GM23338 (cell line): ENCODE results near the gene ZSCAN32. TPM values are rescaled to one million over a fixed set of nuclear protein-coding genes. Genes with fewer than 3 reads are reported as not detected.

Experiments used
- ATAC-seq: fragments of 200-7000 bp; cut with Tn5 transposase; 3 replicates; pipeline ENCODE4 v1.9.1; 2020
- DNase-seq: peaks from one replicate; pipeline ENCODE4 v3.0.0-alpha.2; 2015; ENCODE audit warnings: low spot score
- H2AFZ ChIP-seq: fragments of 200-600 bp; sonication (generic); 2 replicates; pipeline ENCODE4 v1.8.0; 2016; ENCODE audit warnings: antibody characterized with exemption, mild to moderate bottlenecking, moderate library complexity
- H3F3A ChIP-seq: fragments of 200-600 bp; sonication (generic); replicated peaks from 2 replicates; pipeline ENCODE4 v1.8.0; 2017; ENCODE audit warnings: antibody characterized with exemption, mixed run types, low read depth
- H3K27ac ChIP-seq: fragments of 200-600 bp; sonication (generic); 2 replicates; pipeline ENCODE4 v1.6.1; 2016; ENCODE audit warnings: low read depth
- H3K27me3 ChIP-seq: fragments of 200-600 bp; sonication (generic); 2 replicates; pipeline ENCODE4 v1.8.0; 2016; ENCODE audit warnings: mild to moderate bottlenecking, mixed run types, moderate library complexity; ENCODE audit not compliant: insufficient read depth
- H3K36me3 ChIP-seq: fragments of 200-600 bp; sonication (generic); 2 replicates; pipeline ENCODE4 v1.8.0; 2016; ENCODE audit warnings: mild to moderate bottlenecking; ENCODE audit not compliant: insufficient read depth
- H3K4me1 ChIP-seq: fragments of 200-600 bp; sonication (generic); 2 replicates; pipeline ENCODE4 v1.8.0; 2016; ENCODE audit warnings: mild to moderate bottlenecking, moderate library complexity; ENCODE audit not compliant: insufficient read depth
- H3K4me2 ChIP-seq: fragments of 200-600 bp; sonication (generic); 2 replicates; pipeline ENCODE4 v1.7.1; 2017; ENCODE audit warnings: mixed run types
- H3K4me3 ChIP-seq: fragments of 200-600 bp; sonication (generic); 2 replicates; pipeline ENCODE4 v1.6.1; 2016; ENCODE audit warnings: mixed run types
- H3K79me2 ChIP-seq: fragments of 200-600 bp; sonication (generic); replicated peaks from 2 replicates; pipeline ENCODE4 v1.8.0; 2017; ENCODE audit warnings: mild to moderate bottlenecking; ENCODE audit not compliant: insufficient read depth
- H3K9me2 ChIP-seq: fragments of 200-600 bp; sonication (generic); 2 replicates; pipeline ENCODE4 v1.8.0; 2017; ENCODE audit not compliant: insufficient read depth
- H4K20me1 ChIP-seq: fragments of 200-600 bp; sonication (generic); replicated peaks from 2 replicates; pipeline ENCODE4 v1.8.0; 2017; ENCODE audit warnings: mild to moderate bottlenecking; ENCODE audit not compliant: insufficient read depth
- H3K27ac Mint-ChIP-seq: 2 replicates; pipeline ENCODE4 v1.8.0; 2020; ENCODE audit warnings: inconsistent platforms, mild to moderate bottlenecking, moderate library complexity, mixed read lengths
- H3K27me3 Mint-ChIP-seq: 3 replicates; pipeline ENCODE4 v1.8.0; 2022; ENCODE audit warnings: low read depth, mild to moderate bottlenecking, moderate library complexity, mixed read lengths, inconsistent platforms; ENCODE audit not compliant: insufficient read depth, poor library complexity
- H3K36me3 Mint-ChIP-seq: 3 replicates; pipeline ENCODE4 v1.8.0; 2021; ENCODE audit warnings: low read depth, mild to moderate bottlenecking, inconsistent platforms, moderate library complexity, mixed read lengths
- H3K4me1 Mint-ChIP-seq: 3 replicates; pipeline ENCODE4 v1.8.0; 2020; ENCODE audit warnings: mild to moderate bottlenecking, inconsistent platforms, mixed read lengths
- H3K4me3 Mint-ChIP-seq: 3 replicates; pipeline ENCODE4 v1.8.0; 2021; ENCODE audit warnings: moderate library complexity, mild to moderate bottlenecking, inconsistent platforms, mixed read lengths
- H3K9me3 Mint-ChIP-seq: 3 replicates; pipeline ENCODE4 v1.8.0; 2020; ENCODE audit warnings: moderate library complexity, mild to moderate bottlenecking, inconsistent platforms, mixed read lengths
- CREB1 ChIP-seq: fragments of 250-450 bp; sonication (Bioruptor Pico); IDR thresholded peaks from 2 replicates; pipeline ENCODE4 v1.5.0; 2020; ENCODE audit warnings: low read depth, mild to moderate bottlenecking, moderate library complexity
- EZH2 ChIP-seq: fragments of 200-600 bp; sonication (generic); IDR thresholded peaks from one replicate; pipeline ENCODE4 v1.8.0; 2017; ENCODE audit warnings: antibody characterized with exemption, mild to moderate bottlenecking, low read depth; ENCODE audit not compliant: unreplicated experiment
- JUNB ChIP-seq: IDR thresholded peaks from one replicate; pipeline ENCODE4 v1.6.1; 2016; ENCODE audit warnings: antibody characterized with exemption; ENCODE audit not compliant: unreplicated experiment
- NANOG ChIP-seq: IDR thresholded peaks from 2 replicates; pipeline ENCODE4 v1.6.1; 2016; ENCODE audit warnings: antibody characterized with exemption, borderline replicate concordance
- POLR2AphosphoS5 ChIP-seq: IDR thresholded peaks from 2 replicates; pipeline ENCODE4 v1.6.1; 2016; ENCODE audit warnings: antibody characterized with exemption, low read depth
- STAT1 ChIP-seq: IDR thresholded peaks from one replicate; pipeline ENCODE4 v1.6.1; 2016; ENCODE audit warnings: antibody characterized with exemption; ENCODE audit not compliant: unreplicated experiment
- ZNF331 ChIP-seq: fragments of 250-450 bp; sonication (Bioruptor Pico); IDR thresholded peaks from 2 replicates; pipeline ENCODE4 v1.5.0; 2020; ENCODE audit warnings: low read depth, mild to moderate bottlenecking, moderate library complexity
- polyA plus RNA-seq: library from polyadenylated mRNA; unstranded; fragments of >200 nt; fragmentation: Nextera tagmentation; extraction: Ambion mirVana; gene quantifications from 2 replicates; pipeline ENCODE4 v1.2.1, GENCODE V29; 2016
- total RNA-seq: library from RNA; depleted of rRNA; stranded (reverse); fragments of >200 nt; shearing (Covaris generic); gene quantifications from 2 replicates; pipeline ENCODE4 v1.2.3, GENCODE V29; 2014
- TF ChIP-seq, protein P1 (sequence below): fragments of 250-450 bp; sonication (Bioruptor Pico); IDR thresholded peaks from 2 replicates; pipeline ENCODE4 v1.5.0; 2020; ENCODE audit warnings: mild to moderate bottlenecking, moderate library complexity
- TF ChIP-seq, protein P2 (sequence below): IDR thresholded peaks from 2 replicates; pipeline ENCODE4 v1.6.1; 2016; ENCODE audit warnings: antibody characterized with exemption
- TF ChIP-seq, protein P3 (sequence below), 2 experiments: fragments of 200-600 bp in 1 of 2; sonication (generic) in 1 of 2; conservative IDR thresholded peaks; 2 replicates each; pipeline versions ENCODE4 v1.5.1 to v1.6.1; 2016 to 2017; ENCODE audit warnings: antibody characterized with exemption in 2 of 2, low read depth in 2 of 2, mild to moderate bottlenecking in 2 of 2, moderate library complexity in 1 of 2
- TF ChIP-seq, protein P4 (sequence below): IDR thresholded peaks from one replicate; pipeline ENCODE4 v1.6.1; 2018; ENCODE audit warnings: antibody characterized with exemption; ENCODE audit not compliant: unreplicated experiment

ZSCAN32 gene
- total and polyA plus RNA-seq, 2 experiments from 2014 or later, result 11.7 to 19.2 TPM

DNA sequence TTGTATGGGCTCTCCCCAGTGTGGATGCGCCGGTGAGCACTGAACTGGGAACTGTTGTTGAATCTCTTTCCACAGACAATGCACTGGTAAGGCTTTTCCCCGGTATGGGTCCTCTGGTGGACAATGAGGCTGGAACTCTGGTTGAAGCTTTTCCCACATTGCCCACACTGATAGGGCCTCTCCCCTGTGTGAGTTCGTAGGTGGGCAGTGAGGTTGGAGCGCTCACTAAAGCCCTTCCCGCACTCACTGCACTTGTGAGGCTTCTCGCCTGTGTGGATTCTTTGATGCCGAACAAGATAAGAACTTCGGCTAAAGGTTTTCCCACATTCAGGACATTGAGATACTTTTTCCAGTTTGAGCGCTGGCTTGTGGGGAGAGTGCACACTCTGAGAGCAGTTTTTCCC, 17.8 kb downstream of the ZSCAN32 start (continued):
- TF ChIP-seq ZNF331 (CRISPR knock-in tag), result no peak
- no peak for TF ChIP-seq JUNB
- TF ChIP-seq, protein P1, sequence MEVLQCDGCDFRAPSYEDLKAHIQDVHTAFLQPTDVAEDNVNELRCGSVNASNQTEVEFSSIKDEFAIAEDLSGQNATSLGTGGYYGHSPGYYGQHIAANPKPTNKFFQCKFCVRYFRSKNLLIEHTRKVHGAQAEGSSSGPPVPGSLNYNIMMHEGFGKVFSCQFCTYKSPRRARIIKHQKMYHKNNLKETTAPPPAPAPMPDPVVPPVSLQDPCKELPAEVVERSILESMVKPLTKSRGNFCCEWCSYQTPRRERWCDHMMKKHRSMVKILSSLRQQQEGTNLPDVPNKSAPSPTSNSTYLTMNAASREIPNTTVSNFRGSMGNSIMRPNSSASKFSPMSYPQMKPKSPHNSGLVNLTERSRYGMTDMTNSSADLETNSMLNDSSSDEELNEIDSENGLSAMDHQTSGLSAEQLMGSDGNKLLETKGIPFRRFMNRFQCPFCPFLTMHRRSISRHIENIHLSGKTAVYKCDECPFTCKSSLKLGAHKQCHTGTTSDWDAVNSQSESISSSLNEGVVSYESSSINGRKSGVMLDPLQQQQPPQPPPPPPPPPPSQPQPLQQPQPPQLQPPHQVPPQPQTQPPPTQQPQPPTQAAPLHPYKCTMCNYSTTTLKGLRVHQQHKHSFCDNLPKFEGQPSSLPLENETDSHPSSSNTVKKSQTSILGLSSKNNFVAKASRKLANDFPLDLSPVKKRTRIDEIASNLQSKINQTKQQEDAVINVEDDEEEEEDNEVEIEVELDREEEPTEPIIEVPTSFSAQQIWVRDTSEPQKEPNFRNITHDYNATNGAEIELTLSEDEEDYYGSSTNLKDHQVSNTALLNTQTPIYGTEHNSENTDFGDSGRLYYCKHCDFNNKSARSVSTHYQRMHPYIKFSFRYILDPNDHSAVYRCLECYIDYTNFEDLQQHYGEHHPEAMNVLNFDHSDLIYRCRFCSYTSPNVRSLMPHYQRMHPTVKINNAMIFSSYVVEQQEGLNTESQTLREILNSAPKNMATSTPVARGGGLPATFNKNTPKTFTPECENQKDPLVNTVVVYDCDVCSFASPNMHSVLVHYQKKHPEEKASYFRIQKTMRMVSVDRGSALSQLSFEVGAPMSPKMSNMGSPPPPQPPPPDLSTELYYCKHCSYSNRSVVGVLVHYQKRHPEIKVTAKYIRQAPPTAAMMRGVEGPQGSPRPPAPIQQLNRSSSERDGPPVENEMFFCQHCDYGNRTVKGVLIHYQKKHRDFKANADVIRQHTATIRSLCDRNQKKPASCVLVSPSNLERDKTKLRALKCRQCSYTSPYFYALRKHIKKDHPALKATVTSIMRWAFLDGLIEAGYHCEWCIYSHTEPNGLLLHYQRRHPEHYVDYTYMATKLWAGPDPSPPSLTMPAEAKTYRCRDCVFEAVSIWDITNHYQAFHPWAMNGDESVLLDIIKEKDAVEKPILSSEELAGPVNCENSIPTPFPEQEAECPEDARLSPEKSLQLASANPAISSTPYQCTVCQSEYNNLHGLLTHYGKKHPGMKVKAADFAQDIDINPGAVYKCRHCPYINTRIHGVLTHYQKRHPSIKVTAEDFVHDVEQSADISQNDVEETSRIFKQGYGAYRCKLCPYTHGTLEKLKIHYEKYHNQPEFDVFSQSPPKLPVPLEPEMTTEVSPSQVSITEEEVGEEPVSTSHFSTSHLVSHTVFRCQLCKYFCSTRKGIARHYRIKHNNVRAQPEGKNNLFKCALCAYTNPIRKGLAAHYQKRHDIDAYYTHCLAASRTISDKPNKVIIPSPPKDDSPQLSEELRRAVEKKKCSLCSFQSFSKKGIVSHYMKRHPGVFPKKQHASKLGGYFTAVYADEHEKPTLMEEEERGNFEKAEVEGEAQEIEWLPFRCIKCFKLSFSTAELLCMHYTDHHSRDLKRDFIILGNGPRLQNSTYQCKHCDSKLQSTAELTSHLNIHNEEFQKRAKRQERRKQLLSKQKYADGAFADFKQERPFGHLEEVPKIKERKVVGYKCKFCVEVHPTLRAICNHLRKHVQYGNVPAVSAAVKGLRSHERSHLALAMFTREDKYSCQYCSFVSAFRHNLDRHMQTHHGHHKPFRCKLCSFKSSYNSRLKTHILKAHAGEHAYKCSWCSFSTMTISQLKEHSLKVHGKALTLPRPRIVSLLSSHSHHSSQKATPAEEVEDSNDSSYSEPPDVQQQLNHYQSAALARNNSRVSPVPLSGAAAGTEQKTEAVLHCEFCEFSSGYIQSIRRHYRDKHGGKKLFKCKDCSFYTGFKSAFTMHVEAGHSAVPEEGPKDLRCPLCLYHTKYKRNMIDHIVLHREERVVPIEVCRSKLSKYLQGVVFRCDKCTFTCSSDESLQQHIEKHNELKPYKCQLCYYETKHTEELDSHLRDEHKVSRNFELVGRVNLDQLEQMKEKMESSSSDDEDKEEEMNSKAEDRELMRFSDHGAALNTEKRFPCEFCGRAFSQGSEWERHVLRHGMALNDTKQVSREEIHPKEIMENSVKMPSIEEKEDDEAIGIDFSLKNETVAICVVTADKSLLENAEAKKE, result no peak

DNA sequence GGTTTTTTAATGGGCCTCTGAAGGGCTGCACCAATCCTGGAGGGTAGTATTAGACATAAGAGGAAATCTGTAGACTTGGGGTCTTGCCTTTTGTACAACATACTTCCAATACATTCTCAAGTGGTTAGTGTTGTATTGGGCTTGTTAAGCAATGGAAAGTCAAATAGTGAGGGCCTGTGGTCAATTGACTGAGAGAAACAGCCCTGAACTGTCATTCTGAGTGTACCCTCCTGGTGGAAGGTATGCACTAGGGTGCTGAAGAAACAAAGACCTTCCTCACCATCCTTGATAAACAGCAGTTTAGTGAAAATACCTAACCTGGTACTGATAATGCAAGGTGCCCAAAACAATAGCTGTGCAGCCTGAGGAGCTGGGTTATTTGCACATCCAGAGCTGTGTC, 22.9 kb downstream of the ZSCAN32 start:
- H3K9me2 ChIP-seq, result no peaks in the 10 kb centered on the region
- H2AFZ ChIP-seq, result no peak overlapping the region
- peaks cover 19% of the 10 kb centered on the region for H3K27me3 Mint-ChIP-seq
- DNase-seq (no peak), ATAC-seq (no peak)
- no peak overlapping the region for H3K27ac Mint-ChIP-seq
- H3K27ac ChIP-seq, result no peak overlapping the region
- peaks cover 48% of the 10 kb centered on the region for H3K36me3 Mint-ChIP-seq
- H3F3A ChIP-seq, result no peaks in the 10 kb centered on the region
- no peaks in the 10 kb centered on the region for H3K4me1 Mint-ChIP-seq
- H3K4me1 ChIP-seq, result no peaks in the 10 kb centered on the region
- no peaks in the 10 kb centered on the region for H4K20me1 ChIP-seq
- H3K4me3 ChIP-seq, result no peak overlapping the region
- no peaks in the 10 kb centered on the region for H3K27me3 ChIP-seq
- H3K4me3 Mint-ChIP-seq, result no peak overlapping the region
- H3K79me2 ChIP-seq, result no peaks in the 10 kb centered on the region
- H3K4me2 ChIP-seq, result no peak overlapping the region
- H3K9me3 Mint-ChIP-seq, result peaks cover 96% of the 10 kb centered on the region
- H3K36me3 ChIP-seq, result peaks cover 15% of the 10 kb centered on the region
- no peak for TF ChIP-seq POLR2AphosphoS5
- TF ChIP-seq EZH2, result no peak
- TF ChIP-seq, protein P2, sequence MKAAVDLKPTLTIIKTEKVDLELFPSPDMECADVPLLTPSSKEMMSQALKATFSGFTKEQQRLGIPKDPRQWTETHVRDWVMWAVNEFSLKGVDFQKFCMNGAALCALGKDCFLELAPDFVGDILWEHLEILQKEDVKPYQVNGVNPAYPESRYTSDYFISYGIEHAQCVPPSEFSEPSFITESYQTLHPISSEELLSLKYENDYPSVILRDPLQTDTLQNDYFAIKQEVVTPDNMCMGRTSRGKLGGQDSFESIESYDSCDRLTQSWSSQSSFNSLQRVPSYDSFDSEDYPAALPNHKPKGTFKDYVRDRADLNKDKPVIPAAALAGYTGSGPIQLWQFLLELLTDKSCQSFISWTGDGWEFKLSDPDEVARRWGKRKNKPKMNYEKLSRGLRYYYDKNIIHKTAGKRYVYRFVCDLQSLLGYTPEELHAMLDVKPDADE, result no peak
- TF ChIP-seq, protein P3, sequence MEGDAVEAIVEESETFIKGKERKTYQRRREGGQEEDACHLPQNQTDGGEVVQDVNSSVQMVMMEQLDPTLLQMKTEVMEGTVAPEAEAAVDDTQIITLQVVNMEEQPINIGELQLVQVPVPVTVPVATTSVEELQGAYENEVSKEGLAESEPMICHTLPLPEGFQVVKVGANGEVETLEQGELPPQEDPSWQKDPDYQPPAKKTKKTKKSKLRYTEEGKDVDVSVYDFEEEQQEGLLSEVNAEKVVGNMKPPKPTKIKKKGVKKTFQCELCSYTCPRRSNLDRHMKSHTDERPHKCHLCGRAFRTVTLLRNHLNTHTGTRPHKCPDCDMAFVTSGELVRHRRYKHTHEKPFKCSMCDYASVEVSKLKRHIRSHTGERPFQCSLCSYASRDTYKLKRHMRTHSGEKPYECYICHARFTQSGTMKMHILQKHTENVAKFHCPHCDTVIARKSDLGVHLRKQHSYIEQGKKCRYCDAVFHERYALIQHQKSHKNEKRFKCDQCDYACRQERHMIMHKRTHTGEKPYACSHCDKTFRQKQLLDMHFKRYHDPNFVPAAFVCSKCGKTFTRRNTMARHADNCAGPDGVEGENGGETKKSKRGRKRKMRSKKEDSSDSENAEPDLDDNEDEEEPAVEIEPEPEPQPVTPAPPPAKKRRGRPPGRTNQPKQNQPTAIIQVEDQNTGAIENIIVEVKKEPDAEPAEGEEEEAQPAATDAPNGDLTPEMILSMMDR (conservative IDR thresholded peaks at IDR 0.05; ENCODE audit: low read depth in 2 of 2), result no peak
- no peak for TF ChIP-seq NANOG
- TF ChIP-seq CREB1 (CRISPR knock-in tag), result no peak
- TF ChIP-seq STAT1, result no peak
- TF ChIP-seq, protein P4, sequence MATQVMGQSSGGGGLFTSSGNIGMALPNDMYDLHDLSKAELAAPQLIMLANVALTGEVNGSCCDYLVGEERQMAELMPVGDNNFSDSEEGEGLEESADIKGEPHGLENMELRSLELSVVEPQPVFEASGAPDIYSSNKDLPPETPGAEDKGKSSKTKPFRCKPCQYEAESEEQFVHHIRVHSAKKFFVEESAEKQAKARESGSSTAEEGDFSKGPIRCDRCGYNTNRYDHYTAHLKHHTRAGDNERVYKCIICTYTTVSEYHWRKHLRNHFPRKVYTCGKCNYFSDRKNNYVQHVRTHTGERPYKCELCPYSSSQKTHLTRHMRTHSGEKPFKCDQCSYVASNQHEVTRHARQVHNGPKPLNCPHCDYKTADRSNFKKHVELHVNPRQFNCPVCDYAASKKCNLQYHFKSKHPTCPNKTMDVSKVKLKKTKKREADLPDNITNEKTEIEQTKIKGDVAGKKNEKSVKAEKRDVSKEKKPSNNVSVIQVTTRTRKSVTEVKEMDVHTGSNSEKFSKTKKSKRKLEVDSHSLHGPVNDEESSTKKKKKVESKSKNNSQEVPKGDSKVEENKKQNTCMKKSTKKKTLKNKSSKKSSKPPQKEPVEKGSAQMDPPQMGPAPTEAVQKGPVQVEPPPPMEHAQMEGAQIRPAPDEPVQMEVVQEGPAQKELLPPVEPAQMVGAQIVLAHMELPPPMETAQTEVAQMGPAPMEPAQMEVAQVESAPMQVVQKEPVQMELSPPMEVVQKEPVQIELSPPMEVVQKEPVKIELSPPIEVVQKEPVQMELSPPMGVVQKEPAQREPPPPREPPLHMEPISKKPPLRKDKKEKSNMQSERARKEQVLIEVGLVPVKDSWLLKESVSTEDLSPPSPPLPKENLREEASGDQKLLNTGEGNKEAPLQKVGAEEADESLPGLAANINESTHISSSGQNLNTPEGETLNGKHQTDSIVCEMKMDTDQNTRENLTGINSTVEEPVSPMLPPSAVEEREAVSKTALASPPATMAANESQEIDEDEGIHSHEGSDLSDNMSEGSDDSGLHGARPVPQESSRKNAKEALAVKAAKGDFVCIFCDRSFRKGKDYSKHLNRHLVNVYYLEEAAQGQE, result no peak
